OCI-LY3 (cell line): ENCODE results near the gene RALY.

Source experiments
- CTCF ChIP-seq: fragments of 200-600, 300-600 bp; sonication (generic); IDR thresholded peaks from 2 replicates; pipeline ENCODE4 v1.5.1; 2014; ENCODE audit warnings: antibody characterized with exemption, low read length, low read depth
- EZH2phosphoT487 ChIP-seq: fragments of 200-600 bp; shearing (Covaris generic); IDR thresholded peaks from 2 replicates; pipeline ENCODE4 v1.6.1; 2018; ENCODE audit warnings: antibody characterized with exemption, mixed run types, low read depth

GRCh38 chr20:34045930-34046725, 52.4 kb downstream of the RALY start:
- no peak for TF ChIP-seq EZH2phosphoT487
- no peak for TF ChIP-seq CTCF
